Ecto neural progenitor cell (in vitro differentiated cells): ENCODE results near the gene OTX2.

Source experiments
- DNase-seq: peaks from one replicate; pipeline ENCODE4 v3.0.0-alpha.2; 2018; ENCODE audit warnings: low spot score

OTX2 gene

GRCh38 chr14:56810147-56810719 is at the start of gene OTX2:
TSS of gene OTX2 (minus strand) at chr14:56810479. CDS start at chr14:56805456, 5,023 bp downstream.
- DNase-seq, result peak; percentile 73

DNA sequence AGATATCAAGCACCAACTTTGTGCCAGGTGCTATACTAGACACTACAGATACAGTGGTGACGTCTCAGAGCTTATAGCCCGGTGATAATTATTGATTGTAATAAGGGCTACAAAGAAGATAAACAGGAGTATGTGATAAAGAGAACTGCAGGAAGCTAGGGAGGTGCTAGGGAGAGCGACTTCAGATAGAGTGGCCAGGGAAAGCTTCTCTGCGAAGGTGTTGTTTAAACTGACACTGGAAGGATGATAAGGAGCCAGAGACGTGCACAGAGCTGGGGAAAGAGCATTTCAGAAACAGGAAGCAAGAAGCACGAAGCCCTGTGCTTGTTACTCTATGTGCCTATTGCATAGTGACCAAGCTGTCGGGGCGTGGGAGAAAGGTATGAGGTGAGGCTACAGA is 48.1 kb upstream of the OTX2 start:
- no peak for DNase-seq

DNA sequence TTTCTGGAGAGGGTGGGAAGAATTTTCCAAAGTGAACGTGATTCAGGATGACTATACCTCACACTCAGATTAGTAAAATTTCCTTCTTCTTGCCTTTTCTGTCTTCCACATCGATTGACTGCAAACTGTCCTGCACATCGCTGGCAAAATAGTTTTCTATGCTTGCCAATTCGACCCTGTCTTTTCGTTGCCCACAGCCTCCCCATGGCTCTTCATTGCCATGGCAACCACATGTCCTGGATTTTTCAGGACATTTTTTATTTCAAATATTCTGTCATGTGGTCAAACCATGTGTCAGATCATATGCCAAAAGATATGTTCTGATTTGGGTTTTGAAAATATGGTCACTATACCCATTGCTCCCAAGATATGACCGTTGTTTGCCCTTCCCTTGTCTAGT is 46.9 kb upstream of the OTX2 start:
- DNase-seq, result no peak

DNA sequence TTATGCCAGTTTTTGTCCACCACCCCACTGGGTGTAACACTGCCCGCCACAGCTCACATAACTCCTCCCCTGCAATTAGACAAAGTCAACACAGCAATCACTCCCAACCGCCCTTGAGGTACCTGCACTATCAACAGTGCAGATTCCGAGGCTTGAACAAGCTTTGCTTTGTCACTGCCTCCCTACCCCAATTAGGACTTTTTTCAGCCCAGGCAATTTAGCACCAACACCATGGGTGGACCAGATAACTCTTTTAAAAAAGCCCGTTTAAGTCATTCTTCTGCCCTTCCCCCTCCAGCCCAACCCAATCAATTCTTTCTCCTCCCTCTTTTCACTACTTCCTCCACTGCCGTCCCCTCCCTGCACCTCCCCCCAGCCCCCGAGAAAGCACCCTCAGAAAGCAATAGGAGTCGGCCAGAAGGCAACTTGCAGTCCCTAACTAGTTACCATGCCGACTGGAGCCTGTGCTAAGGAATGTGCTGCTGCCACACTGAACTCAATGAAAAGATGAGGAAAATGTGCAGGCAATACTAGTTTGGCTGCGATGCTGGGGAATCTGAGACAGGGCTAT is 45.7 kb upstream of the OTX2 start:
- peak; percentile 89 for DNase-seq

DNA sequence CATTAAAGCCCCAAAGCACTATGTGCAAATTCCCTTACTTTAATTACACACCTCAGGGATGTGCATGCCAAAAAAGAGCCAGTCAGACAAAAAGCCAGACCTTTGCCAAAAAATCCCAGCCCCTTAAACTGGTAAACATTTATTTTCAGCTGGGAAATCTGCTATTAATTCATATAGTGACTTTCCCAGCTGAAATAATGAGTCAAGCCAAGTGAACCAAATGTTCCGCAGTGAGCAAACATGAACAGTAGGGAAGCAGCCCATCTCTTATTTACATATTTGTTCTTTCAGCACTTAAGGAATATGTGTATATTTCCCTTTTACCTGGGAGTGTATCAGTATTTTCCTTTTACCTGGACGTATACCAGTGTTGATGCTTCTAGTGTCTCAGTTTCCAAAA is 44.0 kb upstream of the OTX2 start:
- no peak for DNase-seq

- no peak for DNase-seq
Measured at GRCh38 chr14:56846970-56847930, 37.0 kb upstream of the OTX2 start.

DNA sequence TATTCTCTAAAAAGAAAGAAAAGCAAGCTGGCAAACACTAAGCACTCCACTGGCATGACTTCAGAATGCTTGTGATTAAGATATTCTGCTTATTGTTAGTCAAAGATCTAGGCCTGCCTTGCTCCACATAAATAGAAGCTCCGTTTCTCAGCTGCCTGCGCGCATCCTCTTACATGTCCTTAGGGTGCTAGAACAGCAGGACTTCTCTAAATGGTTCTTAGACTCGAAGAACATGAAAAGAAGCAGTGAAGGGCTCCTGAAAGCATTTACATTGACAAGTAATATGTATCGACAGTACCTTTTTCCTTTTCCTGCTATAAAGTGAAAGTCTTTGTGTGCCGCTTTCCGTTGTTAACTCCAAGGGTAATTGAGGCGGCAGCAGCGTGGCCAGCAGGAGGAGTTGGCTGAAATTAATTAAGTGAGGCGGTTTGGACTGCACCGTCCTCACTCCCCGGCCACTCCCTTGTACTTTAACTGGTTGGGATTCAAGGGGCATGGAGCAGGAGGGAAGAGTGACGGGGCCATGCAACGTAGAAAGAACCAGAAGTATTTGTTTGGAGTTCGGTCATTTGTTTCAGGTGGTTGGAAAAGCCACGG is 34.2 kb upstream of the OTX2 start:
- no peak for DNase-seq

- DNase-seq, result no peak
Measured at GRCh38 chr14:56841611-56842010, 31.3 kb upstream of the OTX2 start.

GRCh38 chr14:56840221-56840620 is 29.9 kb upstream of the OTX2 start:
- no peak for DNase-seq

- no peak for DNase-seq
Measured at GRCh38 chr14:56829151-56829550, 18.9 kb upstream of the OTX2 start.

- DNase-seq, result no peak
Measured at GRCh38 chr14:56826214-56826613, 15.9 kb upstream of the OTX2 start.

GRCh38 chr14:56821805-56822610 is 11.7 kb upstream of the OTX2 start:
- no peak for DNase-seq

GRCh38 chr14:56821177-56821576 is 10.9 kb upstream of the OTX2 start:
- no peak for DNase-seq

GRCh38 chr14:56817396-56817921 is 7.2 kb upstream of the OTX2 start:
- DNase-seq, result peak; percentile 72

GRCh38 chr14:56816574-56817391 is 6.5 kb upstream of the OTX2 start:
- DNase-seq, result peak; percentile 80

GRCh38 chr14:56815745-56816144 is 5.5 kb upstream of the OTX2 start:
- no peak for DNase-seq

DNA sequence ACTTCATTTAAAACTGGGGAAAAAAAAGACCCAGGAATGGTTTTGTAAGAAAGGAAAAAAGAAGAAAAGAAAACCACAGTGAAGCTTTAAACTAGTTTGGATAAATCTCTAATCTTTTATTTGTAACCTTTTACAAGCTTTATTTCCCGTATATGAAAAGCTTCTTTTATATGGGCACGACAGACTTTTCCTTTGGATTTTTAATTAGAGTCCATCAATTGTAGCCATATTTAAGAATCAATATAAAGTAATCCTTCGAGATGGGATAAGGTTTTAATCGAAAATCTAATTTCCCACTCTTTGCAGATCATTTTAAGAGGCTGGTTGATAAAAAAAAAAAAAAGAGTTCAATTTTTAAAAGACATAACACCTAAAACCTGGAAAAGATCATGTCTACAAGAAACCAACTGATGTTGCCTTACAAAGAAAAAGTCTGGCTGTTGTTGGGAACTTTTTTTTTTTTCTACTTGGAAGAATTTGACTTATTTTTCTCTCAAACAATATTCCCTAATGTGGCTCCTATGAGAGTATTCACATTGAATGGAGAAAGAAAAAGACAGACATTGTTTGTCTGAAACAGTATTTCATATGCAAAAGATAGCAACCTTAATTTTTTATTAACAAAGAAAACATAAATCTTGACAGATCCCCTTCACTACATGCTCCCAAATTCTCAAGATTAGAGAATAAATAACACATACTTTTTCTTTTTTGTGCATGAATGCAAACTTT is 4.9 kb upstream of the OTX2 start:
- no peak for DNase-seq

- no peak for DNase-seq
Measured at GRCh38 chr14:56814519-56814959, 4.3 kb upstream of the OTX2 start.

DNA sequence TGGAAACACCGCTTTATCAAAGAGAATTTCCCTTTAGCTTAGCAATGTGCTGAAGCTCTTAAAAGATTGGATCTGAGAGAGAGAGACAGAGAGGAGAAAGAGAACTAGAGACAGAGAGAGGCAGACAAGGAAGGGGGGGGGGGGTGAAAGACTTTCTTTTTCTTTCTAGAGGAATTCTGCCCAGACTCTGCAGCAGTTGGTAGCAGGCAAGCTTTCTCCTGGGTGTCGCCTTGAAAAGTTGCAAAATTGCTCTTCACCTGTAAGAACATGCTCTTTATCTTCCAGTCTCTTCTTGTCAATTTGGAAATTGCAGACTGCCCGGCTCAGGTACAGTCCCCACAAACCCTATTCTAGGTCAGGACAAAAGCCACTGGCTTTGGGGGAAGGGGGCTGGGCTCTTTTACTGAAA is 2.9 kb upstream of the OTX2 start:
- DNase-seq, result no peak
